ENCODE data around the gene SCD. TPM values are rescaled to one million over a fixed set of nuclear protein-coding genes. Genes with fewer than 3 reads are reported as not detected.

Gene SCD
- total RNA-seq, 1 experiment from 2014 or later: 652 TPM

GRCh38 chr10:100364735-100365391 lies 17.8 kb downstream of the SCD start (continued):
- TF ChIP-seq, protein P1, sequence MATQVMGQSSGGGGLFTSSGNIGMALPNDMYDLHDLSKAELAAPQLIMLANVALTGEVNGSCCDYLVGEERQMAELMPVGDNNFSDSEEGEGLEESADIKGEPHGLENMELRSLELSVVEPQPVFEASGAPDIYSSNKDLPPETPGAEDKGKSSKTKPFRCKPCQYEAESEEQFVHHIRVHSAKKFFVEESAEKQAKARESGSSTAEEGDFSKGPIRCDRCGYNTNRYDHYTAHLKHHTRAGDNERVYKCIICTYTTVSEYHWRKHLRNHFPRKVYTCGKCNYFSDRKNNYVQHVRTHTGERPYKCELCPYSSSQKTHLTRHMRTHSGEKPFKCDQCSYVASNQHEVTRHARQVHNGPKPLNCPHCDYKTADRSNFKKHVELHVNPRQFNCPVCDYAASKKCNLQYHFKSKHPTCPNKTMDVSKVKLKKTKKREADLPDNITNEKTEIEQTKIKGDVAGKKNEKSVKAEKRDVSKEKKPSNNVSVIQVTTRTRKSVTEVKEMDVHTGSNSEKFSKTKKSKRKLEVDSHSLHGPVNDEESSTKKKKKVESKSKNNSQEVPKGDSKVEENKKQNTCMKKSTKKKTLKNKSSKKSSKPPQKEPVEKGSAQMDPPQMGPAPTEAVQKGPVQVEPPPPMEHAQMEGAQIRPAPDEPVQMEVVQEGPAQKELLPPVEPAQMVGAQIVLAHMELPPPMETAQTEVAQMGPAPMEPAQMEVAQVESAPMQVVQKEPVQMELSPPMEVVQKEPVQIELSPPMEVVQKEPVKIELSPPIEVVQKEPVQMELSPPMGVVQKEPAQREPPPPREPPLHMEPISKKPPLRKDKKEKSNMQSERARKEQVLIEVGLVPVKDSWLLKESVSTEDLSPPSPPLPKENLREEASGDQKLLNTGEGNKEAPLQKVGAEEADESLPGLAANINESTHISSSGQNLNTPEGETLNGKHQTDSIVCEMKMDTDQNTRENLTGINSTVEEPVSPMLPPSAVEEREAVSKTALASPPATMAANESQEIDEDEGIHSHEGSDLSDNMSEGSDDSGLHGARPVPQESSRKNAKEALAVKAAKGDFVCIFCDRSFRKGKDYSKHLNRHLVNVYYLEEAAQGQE (IDR thresholded peaks at IDR 0.05; ENCODE audit: low read depth): no peak
- TF ChIP-seq TCF7L2 (IDR thresholded peaks at IDR 0.05; ENCODE audit: borderline replicate concordance, extremely low read depth, insufficient read depth, insufficient read length) (peak; percentile 78), CEBPB (IDR thresholded peaks at IDR 0.05; ENCODE audit: low read depth) (no peak), FOSL1 (IDR thresholded peaks at IDR 0.05; ENCODE audit: low read depth) (no peak)

DNA sequence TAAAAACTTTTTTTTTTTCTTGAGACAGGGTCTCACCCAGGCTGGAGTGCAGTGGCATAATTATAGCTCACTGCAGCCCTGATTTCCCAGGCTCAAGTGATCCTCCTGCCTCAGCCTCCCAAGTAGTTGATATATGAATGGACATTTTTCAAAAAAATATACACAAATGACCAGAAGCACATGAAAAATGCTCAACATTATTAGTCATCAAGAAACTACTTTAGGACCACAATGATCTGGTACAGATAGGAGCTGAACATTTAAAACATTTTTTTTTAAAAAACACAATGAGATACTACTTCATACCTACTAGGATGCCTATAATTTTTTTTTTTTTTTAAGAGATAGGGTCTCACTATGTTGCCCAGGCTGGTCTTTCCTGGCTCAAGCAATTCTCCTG lies 21.7 kb downstream of the SCD start:
- TF ChIP-seq RAD21 (IDR thresholded peaks at IDR 0.05; ENCODE audit: low read depth) (no peak), SIN3A (IDR thresholded peaks at IDR 0.05; ENCODE audit: low read depth) (no peak), SRF (IDR thresholded peaks at IDR 0.05; ENCODE audit: low read depth) (no peak), EZH2 (IDR thresholded peaks at IDR 0.05) (no peak), MAX (IDR thresholded peaks at IDR 0.05) (no peak), CEBPB (IDR thresholded peaks at IDR 0.05; ENCODE audit: low read depth) (no peak), SP1 (IDR thresholded peaks at IDR 0.05; ENCODE audit: low read depth) (no peak), EGR1 (IDR thresholded peaks at IDR 0.05; ENCODE audit: low read depth) (no peak), EZH2phosphoT487 (IDR thresholded peaks at IDR 0.05; ENCODE audit: borderline replicate concordance) (no peak), POLR2AphosphoS5 (IDR thresholded peaks at IDR 0.05; ENCODE audit: low read depth, low read length) (no peak), ELF1 (IDR thresholded peaks at IDR 0.05; ENCODE audit: borderline replicate concordance, low read depth) (no peak), ZFX (IDR thresholded peaks at IDR 0.05) (no peak)
- TF ChIP-seq, protein P2, sequence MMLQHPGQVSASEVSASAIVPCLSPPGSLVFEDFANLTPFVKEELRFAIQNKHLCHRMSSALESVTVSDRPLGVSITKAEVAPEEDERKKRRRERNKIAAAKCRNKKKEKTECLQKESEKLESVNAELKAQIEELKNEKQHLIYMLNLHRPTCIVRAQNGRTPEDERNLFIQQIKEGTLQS (IDR thresholded peaks at IDR 0.05): no peak
- TF ChIP-seq, protein P3, sequence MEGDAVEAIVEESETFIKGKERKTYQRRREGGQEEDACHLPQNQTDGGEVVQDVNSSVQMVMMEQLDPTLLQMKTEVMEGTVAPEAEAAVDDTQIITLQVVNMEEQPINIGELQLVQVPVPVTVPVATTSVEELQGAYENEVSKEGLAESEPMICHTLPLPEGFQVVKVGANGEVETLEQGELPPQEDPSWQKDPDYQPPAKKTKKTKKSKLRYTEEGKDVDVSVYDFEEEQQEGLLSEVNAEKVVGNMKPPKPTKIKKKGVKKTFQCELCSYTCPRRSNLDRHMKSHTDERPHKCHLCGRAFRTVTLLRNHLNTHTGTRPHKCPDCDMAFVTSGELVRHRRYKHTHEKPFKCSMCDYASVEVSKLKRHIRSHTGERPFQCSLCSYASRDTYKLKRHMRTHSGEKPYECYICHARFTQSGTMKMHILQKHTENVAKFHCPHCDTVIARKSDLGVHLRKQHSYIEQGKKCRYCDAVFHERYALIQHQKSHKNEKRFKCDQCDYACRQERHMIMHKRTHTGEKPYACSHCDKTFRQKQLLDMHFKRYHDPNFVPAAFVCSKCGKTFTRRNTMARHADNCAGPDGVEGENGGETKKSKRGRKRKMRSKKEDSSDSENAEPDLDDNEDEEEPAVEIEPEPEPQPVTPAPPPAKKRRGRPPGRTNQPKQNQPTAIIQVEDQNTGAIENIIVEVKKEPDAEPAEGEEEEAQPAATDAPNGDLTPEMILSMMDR (IDR thresholded peaks at IDR 0.05 in 2 of 3, conservative IDR thresholded peaks at IDR 0.05 in 1 of 3; ENCODE audit: borderline replicate concordance in 1 of 3, insufficient read depth in 1 of 3, low read depth in 2 of 3, low read length in 2 of 3): no peak
- no peak overlapping the region for H3K4me2 ChIP-seq (ENCODE audit: low read length)
- RAD21 ChIA-PET (ENCODE audit: low non-redundant PET in 1 of 2, low total read pairs in 2 of 2, uncharacterized antibody in 2 of 2, unreplicated experiment in 2 of 2): no interaction called here

More for the DNA sequence above, 21.7 kb downstream of the SCD start:
- Histone ChIP-seq H3K9me3 (ENCODE audit: control insufficient read depth in 1 of 2, insufficient read depth in 1 of 2, low read depth in 1 of 2, low read length in 2 of 2) (no peaks in the 10 kb centered on the region), H3K27me3 (ENCODE audit: insufficient read depth, low read length) (no peaks in the 10 kb centered on the region), H3K27ac (ENCODE audit: low read depth, low read length) (peak overlapping the region; percentile 99), H3K4me1 (ENCODE audit: control insufficient read depth in 1 of 2, insufficient read depth in 2 of 2, low read length in 2 of 2) (peaks cover 88 to 93% of the 10 kb centered on the region in 2 experiments), H3K4me3 (replicated peaks in 1 of 2; ENCODE audit: low read depth in 1 of 2, low read length in 2 of 2) (no peak overlapping the region), H3K9ac (ENCODE audit: low read length) (no peak overlapping the region), H3K36me3 (ENCODE audit: control insufficient read depth in 1 of 2, insufficient read depth in 2 of 2, low read length in 2 of 2) (no peaks in the 10 kb centered on the region), H2AFZ (ENCODE audit: low read depth, low read length, poor library complexity, severe bottlenecking) (no peak overlapping the region), H3K9me2 (ENCODE audit: insufficient read depth) (no peaks in the 10 kb centered on the region), H4K20me1 (ENCODE audit: insufficient read depth) (no peaks in the 10 kb centered on the region), H3K79me2 (ENCODE audit: insufficient read depth, low read length) (no peaks in the 10 kb centered on the region)
- intact Hi-C loops (cut with micrococcal nuclease): no loop called here
- ChIA-PET CTCF (no interaction called here), POLR2A (interaction anchor here (3.9 kb wide), 1 partner anchor 23 kb away, joined by 42 read pairs; the partner anchor contains the start of gene SCD)
- no TSS peak for BruUV-seq (replicated peaks)
- DNase-seq (ENCODE audit: low read depth, low spot score): no peak
- no peak for ATAC-seq
